ENCODE measurements around the gene SIK3.
A peak's percentile ranks its signal among the peaks of the same experiment; 100 is the strongest.

SIK3 gene

DNA sequence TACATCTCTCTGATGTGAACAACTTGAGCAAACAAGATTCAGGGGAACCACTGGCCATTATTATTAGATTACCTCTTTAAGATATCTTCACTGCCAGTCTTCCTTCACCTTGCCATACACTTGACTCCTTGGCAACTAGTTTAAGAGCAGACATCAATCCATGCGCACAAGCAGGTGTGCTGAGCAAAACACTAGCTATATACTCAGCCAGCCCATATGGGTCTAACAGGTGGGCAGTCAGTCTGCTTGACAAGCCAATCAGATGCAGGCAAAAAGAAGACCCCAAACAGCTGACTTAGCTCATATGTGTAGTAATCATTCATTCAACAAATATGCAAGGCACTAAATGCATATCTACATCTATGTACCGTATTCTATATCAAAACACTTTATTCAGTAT, 101.2 kb downstream of the SIK3 start:
- DNase-seq = no peak

- no peak for DNase-seq
Observed at GRCh38 chr11:116994195-116994594, 104.0 kb downstream of the SIK3 start.

DNA sequence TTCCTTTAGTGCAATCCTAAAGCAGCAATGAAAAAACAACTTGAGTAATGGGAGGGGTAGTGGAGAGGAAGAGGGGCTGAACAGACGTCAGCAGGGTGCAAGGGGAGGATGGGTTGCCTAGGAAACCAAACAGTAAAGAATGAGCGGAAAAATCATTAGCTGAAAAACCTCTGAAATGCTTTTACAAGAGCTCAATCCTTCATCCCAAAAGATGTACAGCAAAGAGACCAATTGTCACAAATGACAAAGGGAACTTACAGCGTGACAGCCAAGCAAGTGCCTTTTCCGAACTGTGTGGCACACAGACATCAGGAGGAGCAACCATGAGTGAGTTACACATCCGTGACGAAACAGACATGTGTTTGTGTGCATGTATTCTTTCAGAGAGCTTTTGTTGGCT, 104.6 kb downstream of the SIK3 start:
- peak; percentile 26 for DNase-seq

DNA sequence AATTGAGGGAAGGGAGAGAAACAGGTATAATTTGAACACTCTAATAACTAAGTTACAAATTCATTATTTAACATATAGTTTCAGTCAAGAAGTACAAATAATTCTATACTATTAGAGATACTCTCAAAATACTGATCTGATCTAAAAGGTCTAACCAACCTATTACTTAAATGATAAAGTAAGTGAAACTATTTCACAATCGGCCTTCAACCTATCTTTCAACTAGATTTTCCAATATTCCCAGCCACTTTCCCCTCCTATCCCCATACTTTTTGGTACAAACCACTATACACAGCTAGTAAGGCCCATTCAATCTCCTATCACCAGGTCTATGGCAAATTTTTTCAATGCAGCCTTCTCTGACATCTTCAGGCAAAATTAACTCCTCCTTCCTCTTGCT, 106.7 kb downstream of the SIK3 start:
- no peak for DNase-seq

DNA sequence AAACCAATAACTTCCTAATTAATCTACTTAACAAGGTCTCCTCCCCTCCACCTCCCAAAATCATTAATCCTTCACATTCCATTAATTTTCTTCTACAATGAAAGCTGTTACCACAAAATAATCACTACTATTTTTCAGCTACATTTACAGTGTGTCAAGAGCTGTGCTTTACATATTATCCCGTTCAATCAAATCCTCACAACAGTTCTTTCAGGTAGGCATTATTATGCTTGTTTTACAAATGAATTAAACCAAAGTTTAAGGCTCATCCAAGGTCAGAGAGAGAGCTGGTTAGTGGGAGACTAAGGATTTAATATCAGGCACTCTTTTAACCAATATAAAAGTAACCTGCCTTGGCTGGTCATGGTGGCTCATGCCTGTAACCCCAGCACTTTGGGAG, 107.4 kb downstream of the SIK3 start:
- no peak for DNase-seq

GRCh38 chr11:116990061-116990473, 108.2 kb downstream of the SIK3 start:
- no peak for DNase-seq

DNA sequence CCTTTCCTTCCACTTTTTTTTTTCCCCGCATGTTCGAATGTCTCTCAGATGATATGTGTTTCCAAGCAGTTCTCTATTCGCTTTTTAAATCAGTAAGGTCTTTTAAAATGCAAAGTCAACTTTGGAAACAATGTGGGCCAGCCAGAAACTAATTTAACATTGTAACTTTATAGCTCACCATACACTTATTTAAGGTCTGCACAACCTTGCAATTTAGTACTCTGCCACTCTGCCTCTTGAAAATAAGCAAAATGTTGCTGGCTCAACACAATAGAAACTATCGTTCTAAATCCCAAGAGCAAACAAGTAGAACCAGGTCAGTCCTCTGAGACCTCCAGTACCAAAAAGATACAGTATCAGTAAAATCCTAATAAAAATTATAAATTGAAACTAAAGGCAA, 109.0 kb downstream of the SIK3 start:
- DNase-seq = no peak

DNA sequence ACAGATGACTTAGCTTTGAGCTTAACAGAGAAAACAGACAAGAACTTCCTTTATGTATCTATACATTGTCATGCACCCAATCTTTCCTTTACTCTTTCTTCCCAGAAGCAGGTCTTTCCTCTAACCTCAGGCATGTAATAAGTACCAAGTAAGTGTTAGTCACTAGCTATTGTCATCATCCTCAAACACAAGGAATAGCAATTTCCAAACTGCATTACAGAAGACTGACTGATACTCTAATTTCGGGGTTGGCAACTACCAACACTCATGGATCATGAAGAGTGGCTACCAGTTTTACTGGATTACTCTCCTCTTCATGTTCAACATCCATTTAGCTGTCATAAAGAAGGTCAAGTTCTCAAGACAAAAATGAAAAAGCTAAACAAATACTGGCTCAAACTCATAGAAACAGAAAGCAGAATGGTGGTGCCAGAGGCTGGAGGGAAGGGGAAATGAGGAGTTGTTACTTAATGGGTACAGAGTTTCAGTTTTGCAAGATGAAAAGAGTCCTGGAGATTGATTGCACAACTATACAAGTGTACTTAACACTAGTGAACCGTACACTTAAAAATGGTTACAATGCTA, 111.6 kb downstream of the SIK3 start:
- DNase-seq = no peak

- DNase-seq = no peak
Observed at GRCh38 chr11:116984589-116984988, 113.6 kb downstream of the SIK3 start.

GRCh38 chr11:116984186-116984585, 114.0 kb downstream of the SIK3 start:
- no peak for DNase-seq

- no peak for DNase-seq
Observed at GRCh38 chr11:116981266-116981885, 116.9 kb downstream of the SIK3 start.

GRCh38 chr11:116980136-116980793, 118.0 kb downstream of the SIK3 start:
- DNase-seq = no peak

DNA sequence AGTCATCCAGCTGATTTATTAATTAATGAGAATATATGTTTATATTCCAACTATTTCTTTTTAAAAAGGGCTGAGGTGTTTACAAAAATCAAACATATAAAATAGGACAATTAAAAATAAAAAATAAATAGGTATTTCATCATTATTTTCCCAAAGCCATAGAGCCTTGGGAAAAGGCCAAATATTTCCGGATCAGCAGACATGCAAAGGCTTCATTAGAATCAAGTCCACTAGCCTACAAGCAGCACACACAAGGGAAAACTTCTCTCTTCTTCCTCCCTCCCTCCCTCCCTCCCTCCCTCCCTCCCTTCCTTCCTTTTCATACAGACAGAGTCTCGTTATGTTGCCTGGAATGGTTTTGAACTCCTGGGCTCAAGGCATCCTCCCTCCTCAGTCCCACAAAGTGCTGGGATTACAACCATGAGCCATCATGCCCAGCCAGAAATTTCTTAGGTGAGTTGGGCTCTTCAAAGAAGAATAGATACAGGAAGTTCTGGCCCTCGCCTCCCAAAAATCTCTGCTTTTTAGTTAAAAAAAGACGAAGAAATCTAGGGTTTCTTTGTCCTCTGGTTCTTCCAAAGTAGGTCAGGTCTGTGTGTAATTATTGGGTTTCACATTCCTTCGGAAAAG, 121.2 kb downstream of the SIK3 start:
- DNase-seq = no peak

DNA sequence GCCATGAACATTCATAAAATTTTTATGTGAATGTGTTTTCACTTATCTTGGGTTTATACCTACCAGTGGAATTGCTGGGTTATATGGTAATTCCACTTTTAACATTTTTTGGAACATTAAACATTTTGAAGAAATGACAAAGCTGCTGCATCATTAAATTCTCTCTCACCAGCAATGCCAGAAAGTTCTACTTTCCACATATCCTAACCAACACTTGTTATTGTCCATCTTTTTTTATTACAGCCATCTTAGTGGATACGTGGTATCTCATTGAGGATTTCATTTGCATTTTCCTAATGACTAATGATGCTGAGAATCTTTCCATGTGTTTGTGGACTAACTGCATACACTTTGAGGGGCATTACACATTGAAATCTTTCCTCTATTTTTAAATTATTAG, 122.6 kb downstream of the SIK3 start:
- DNase-seq = no peak

- no peak for DNase-seq
Observed at GRCh38 chr11:116973270-116973669, 125.0 kb downstream of the SIK3 start.

DNA sequence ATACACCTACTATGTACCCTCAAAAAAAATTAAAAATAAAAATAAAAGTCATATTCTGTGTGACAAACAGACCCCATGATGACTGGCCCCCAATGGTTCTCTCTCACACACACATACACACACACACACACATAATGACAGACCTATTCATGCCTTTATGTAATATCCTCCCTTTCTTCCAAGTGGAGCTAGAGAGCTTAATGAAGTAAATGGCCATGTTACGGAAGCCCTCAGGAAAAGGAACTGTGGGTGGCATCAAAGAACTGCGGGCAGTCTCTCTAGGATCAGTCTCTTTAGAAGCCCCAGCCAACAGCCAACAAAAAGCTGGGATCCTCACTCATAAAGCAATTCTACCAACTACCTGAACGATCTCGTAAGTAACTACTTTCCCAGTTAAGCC, 125.5 kb downstream of the SIK3 start:
- no peak for DNase-seq

GRCh38 chr11:116970485-116971292, 127.5 kb downstream of the SIK3 start:
- DNase-seq = no peak

DNA sequence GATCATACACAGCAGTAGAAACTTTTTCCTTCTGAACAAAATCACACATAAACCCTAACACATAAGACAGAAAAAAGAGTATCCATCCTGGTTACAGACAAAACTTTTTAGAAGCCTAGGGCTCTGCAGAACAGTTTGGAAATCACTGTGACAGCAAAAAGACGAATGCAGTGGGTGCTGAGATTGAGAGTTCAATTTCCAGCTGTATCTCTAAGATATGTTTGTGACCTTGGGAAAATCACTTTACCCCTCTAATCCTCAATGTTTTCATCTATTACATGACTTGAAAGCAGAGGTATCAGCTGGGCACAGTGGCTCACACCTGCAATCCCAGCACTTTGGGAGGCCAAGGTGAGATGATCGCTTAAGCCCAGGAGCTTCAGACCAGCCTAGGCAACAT, 128.5 kb downstream of the SIK3 start:
- DNase-seq = no peak

DNA sequence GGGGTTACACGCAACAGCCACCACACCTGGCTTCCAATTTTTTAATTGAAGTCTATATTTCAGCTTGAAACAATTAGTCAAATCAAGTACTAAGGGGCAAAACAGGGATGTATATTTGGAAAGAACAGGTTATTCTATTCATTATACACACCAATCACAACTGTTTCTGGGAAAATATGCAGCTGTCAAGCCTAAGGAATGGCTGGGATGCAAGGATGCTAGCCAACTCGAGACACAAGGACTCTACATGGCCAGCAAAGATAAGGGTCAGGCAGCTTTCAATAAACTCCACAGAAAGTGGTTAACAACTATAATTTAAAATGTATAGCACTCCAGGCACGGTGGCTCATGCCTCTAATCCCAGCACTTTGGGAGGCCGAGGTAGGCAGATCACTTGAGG, 134.0 kb downstream of the SIK3 start:
- DNase-seq = no peak

DNA sequence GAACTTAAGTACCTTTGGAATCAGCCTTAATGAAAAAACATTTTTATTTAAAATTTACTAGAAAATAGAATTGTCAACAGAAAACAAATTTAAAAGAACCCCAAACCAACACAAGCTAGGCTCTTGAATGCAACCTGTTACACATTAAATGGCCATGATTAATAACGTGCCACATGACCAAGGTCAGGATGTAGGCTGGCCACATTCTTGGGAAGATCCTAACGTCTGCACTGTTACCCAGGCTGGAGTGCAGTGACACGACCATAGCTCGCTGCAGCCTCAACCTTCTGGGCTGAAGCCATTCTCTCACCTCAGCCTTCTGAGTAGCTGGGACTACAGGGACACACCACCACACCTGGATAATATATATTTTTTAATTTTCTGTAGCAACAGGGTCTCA, 134.4 kb downstream of the SIK3 start:
- DNase-seq = no peak

- DNase-seq = no peak
Observed at GRCh38 chr11:116962108-116962507, 136.1 kb downstream of the SIK3 start.

DNA sequence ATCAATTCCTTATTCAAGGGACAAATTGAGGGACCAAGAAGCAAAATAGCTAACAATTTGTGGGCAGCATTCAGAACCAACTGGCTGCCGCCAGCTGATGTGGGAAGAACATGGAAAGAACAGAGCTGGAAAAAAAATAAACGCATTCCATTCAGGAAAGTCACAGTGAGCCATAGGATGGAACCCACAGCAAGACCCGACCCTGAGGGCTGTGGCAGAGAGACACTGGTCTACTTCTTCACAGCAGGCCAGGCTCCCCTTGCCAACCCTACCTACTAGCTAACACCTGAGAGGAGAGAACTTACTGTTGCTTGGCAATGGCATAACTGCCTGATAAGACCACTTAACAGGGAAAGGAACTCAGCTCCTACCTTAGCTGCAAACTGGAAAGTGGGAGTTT, 137.3 kb downstream of the SIK3 start:
- no peak for DNase-seq

- DNase-seq = no peak
Observed at GRCh38 chr11:116958246-116958645, 140.0 kb downstream of the SIK3 start.
